A549 treated with CpdA at 1 μM for 4 hours (cell line): Measurements from ENCODE around the gene SCGN. TPM values are rescaled to one million over a fixed set of nuclear protein-coding genes. Genes with fewer than 3 reads are reported as not detected.

Experiments
- total RNA-seq: library from RNA; stranded (reverse); fragments of 200-300 nt; extraction: Qiagen RNA extraction; gene quantifications from 5 replicates; pipeline ENCODE4 v1.2.3, GENCODE V29; 2022; ENCODE audit warnings: low read depth

SCGN gene
- 0.12 to 0.29 TPM (median 0.18 TPM) in 4 of 5 replicates, not detected in the other for total RNA-seq

GRCh38 chr6:25652007-25652515 is at the start of gene SCGN:
TSS of gene SCGN (plus strand) at chr6:25652215. CDS start at chr6:25652404, 189 bp downstream.

Other genes with a start within 250 kb of the SCGN start
- gene SLC17A4, start 102.5 kb downstream of the SCGN start, total RNA-seq = not detected in 5 replicates
- gene SLC17A1, start 179.8 kb downstream of the SCGN start, total RNA-seq = 0.05 TPM in 1 of 5 replicates, not detected in the others
- 0.95 to 1.5 TPM (median 1.2 TPM) in 5 replicates for gene SLC17A3, start 222.0 kb downstream of the SCGN start, total RNA-seq